ENCODE results near the gene KCTD6. TPM values are rescaled to one million over a fixed set of nuclear protein-coding genes. Genes with fewer than 3 reads are reported as not detected.

The KCTD6 gene
- total RNA-seq, result 8.2 TPM
- long read RNA-seq, transcript KCTD6-202 (3 exons, 1,533 nt), result major isoform, 10 of 13 reads
- long read RNA-seq, partial matches to known transcripts, result 0 of 13 reads
- long read RNA-seq, other reads (novel, unspliced or antisense), result 2 of 13 reads

DNA sequence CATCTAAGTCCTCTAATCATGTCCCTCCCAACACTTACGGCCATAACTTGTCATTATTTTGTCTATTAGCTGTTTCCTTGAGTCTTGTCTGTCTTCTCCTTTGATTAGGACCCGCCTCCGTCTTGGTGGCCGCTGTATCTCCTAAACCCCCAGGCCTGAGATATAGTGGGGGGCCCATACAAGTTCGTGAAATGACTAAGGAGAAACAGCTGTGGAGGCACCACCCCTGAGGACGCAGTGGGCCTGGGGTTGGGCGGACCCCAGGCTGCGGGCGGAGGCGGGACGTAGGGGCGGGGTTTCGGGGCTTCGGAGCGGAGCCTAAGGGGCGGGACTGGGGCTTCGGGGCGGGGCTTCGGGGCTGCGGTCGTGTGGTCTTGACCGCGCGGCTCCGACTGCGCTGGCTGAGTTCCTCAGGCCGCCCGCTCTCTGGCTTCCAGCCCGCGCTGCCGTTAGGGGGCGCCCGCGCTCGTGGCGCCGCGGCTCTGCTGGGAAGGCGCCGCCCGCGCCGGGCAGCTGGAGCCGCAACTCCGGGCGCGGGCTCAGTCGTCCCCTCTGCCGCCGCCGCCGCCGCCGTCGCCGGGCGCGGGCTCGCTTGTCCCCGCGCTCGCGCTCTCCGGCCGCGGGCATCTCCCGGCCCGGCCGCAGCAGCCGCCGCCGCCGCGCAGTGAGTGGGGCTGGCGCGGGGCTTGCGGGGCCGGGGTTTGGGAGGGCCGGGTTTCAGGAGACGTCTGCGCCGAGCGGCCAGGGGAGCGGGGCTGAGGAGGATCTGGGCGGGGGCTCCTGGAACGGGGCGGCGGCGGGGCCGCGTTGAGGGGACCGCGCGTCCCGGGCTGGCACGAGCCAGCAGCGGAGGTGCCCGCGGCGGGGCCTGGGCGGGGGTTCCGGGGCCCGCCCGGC lies at the start of gene KCTD6:
Gene KCTD6, plus strand, starts transcription at position 591 of the 897 bp plus-strand sequence. CDS start 6,660 bp downstream, outside the sequence.
- intact Hi-C loops (cut with DNase I), result no loop called here

DNA sequence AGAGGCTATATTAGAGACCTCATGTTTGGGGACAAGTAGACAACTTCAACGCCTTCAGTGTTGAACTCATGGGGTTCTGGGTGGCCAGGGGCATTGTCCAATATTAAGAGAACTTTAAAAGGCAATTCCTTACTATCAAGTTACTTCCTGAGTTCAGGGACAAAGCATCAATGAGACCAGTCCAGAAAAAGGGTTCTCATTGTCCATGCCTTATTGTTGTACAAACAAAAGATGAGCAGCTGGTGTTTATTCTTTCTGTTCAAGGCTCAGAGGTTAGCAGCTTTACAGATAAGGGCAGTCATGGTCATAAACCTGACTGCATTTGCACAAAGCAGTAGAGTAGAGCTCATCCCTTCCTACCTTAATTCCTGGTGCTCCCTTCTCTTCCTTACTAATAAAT lies 39.7 kb upstream of the KCTD6 start:
- Histone ChIP-seq H3K36me3 (no peaks in the 10 kb centered on the region), H3K9me3 (peaks cover 18% of the 10 kb centered on the region), H3K27ac (no peak overlapping the region), H3K4me3 (no peak overlapping the region), H3K4me1 (no peaks in the 10 kb centered on the region), H3K27me3 (no peaks in the 10 kb centered on the region)
- intact Hi-C loops (cut with DNase I), result no loop called here
- DNase-seq (no peak), ATAC-seq (no peak)
- no peak for TF ChIP-seq CTCF (IDR thresholded peaks at IDR 0.05)

More for the DNA sequence above, at the start of gene KCTD6:
- H3K9me3 ChIP-seq, result no peaks in the 10 kb centered on the region
- ATAC-seq (peak; percentile 97), DNase-seq (peak; percentile 97)
- H3K4me1 ChIP-seq, result peaks cover 19% of the 10 kb centered on the region
- H3K27ac ChIP-seq, result peak within 1 kb of the TSS; percentile 77
- H3K27me3 ChIP-seq, result no peaks in the 10 kb centered on the region
- peak; percentile 62 for TF ChIP-seq CTCF (IDR thresholded peaks at IDR 0.05)
- H3K36me3 ChIP-seq, result no peaks in the 10 kb centered on the region
- peak within 1 kb of the TSS; percentile 81 for H3K4me3 ChIP-seq

DNA sequence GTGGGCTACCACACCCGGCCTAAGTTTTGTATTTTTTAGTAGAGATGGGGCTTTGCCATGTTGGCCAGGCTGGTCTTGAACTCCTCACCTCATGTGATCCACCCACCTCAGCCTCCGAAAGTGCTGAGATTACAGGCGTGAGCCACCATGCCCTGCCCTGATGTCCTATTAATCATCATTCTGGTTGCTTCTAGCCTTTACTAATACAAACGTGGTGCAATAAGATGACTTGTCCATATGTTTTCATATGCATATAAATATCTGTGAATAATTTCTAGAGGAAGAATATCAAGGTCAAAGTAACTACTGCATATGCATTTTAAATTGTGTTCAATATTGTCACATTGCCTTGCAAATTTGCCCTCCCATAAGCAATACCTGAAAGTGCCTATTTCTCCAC lies 32.7 kb upstream of the KCTD6 start:
- Histone ChIP-seq H3K9me3 (peaks cover 14% of the 10 kb centered on the region), H3K27me3 (no peaks in the 10 kb centered on the region), H3K4me3 (no peak overlapping the region), H3K27ac (no peak overlapping the region), H3K4me1 (peaks cover 12% of the 10 kb centered on the region), H3K36me3 (no peaks in the 10 kb centered on the region)
- ATAC-seq (no peak), DNase-seq (no peak)
- intact Hi-C loops (cut with DNase I), result no loop called here
- no peak for TF ChIP-seq CTCF (IDR thresholded peaks at IDR 0.05)

- ATAC-seq (no peak), DNase-seq (no peak)
- H3K4me3 ChIP-seq, result no peak overlapping the region
- H3K9me3 ChIP-seq, result no peaks in the 10 kb centered on the region
- no peak overlapping the region for H3K27ac ChIP-seq
- H3K27me3 ChIP-seq, result no peaks in the 10 kb centered on the region
- H3K4me1 ChIP-seq, result peaks cover 12% of the 10 kb centered on the region
- TF ChIP-seq CTCF (IDR thresholded peaks at IDR 0.05), result no peak
- intact Hi-C loops (cut with DNase I), result no loop called here
- no peaks in the 10 kb centered on the region for H3K36me3 ChIP-seq
Observed at GRCh38 chr3:58462829-58463180, 29.1 kb upstream of the KCTD6 start.

DNA sequence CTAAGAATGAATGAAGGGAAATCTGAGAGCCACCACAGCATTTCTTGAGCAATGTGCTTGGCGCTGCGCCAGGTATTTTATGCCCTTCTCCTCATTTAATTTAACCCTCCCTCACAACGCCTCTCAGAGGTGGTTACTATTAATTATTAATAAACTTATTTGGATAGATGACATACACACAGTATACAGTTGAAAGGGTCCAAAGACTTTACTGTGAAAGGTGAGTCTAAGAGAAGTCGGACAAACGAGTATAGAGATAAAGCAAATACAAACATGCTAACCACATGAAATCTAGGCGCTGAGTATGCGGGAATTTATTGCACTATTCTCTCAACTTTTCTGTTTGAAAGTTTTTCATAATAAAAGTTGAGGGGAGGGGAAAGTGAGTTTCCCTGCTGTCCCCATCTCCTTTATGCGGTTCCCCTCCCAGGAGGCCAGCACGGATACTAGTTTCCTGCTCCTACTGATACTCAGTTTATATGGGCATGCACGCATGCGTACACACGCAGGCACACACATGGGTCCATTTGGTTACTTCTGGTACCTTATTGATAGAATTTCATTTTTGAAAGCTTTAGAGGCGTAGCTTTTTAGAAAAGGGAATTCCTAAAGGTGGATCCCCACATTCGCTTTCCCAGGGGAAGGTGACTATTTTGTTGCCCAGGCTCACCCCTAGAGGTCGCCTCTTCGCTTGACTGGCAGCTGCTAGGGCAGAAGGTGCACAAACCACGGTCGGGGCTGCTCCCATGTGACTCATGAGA lies 28.5 kb upstream of the KCTD6 start:
- peak; percentile 84 for DNase-seq

More for the DNA sequence above, 28.5 kb upstream of the KCTD6 start:
- ATAC-seq, result peak; percentile 98
- Histone ChIP-seq H3K27me3 (no peaks in the 10 kb centered on the region), H3K36me3 (no peaks in the 10 kb centered on the region), H3K9me3 (no peaks in the 10 kb centered on the region), H3K4me3 (peak overlapping the region; percentile 39), H3K4me1 (peaks cover 12% of the 10 kb centered on the region), H3K27ac (no peak overlapping the region)
- intact Hi-C loops (cut with DNase I), result no loop called here
- TF ChIP-seq CTCF (IDR thresholded peaks at IDR 0.05), result peak; percentile 86

Data from upper lobe of right lung (tissue), 1 donor.